T-cell (primary cell): ENCODE measurements around the gene UGT2B10. TPM values are rescaled to one million over a fixed set of nuclear protein-coding genes. Genes with fewer than 3 reads are reported as not detected.

Experiments
- ATAC-seq, 4 experiments: fragments of 200-7000 bp in 3 of 4; fragments of 150-1000 bp in 1 of 4; cut with Tn5 transposase; replicated peaks in 1 of 4; 1 replicate in 3 of 4; 2 replicates in 1 of 4; pipeline ENCODE4 v1.10.0; 2021; ENCODE audit warnings: moderate library complexity in 3 of 4, mild to moderate bottlenecking in 2 of 4, moderate number of reproducible peaks in 1 of 4
- CTCF ChIA-PET, 2 donors: fragments of 300-600 bp; sonication (Branson Sonifier 250); formaldehyde crosslinking; loops; one replicate each; lab custom pipeline; 2022; ENCODE audit warnings: antibody characterized with exemption in 2 of 2; lab: Charles Lee
- POLR2A ChIA-PET, 2 donors: fragments of 300-600 bp; sonication (Branson Sonifier 250); formaldehyde crosslinking; loops; one replicate each; lab custom pipeline; 2022; ENCODE audit warnings: antibody characterized with exemption in 2 of 2; lab: Charles Lee
- DNase-seq, 35 experiments: peaks; one replicate each; pipeline versions ENCODE4 v3.0.0 to v3.0.0-alpha.2; 2013 to 2023
- H3K27ac ChIP-seq: one replicate; pipeline ENCODE4 v1.5.1; 2013; ENCODE audit warnings: low read length
- H3K27me3 ChIP-seq, 2 experiments: replicated peaks in 1 of 2; 1 replicate in 1 of 2; 2 replicates in 1 of 2; pipeline versions ENCODE4 v1.6.1 to v1.7.0; 2013; ENCODE audit warnings: low read length in 1 of 2, mixed read lengths in 1 of 2; ENCODE audit not compliant: control insufficient read depth in 2 of 2, insufficient read depth in 2 of 2; ENCODE audit errors: extremely low read depth in 1 of 2
- H3K36me3 ChIP-seq, 2 donors: 1 replicate in 1 of 2; 2 replicates in 1 of 2; pipeline versions ENCODE4 v1.6.1 to v1.7.0; 2013; ENCODE audit warnings: low read length in 1 of 2; ENCODE audit not compliant: control insufficient read depth in 2 of 2, insufficient read depth in 1 of 2; ENCODE audit errors: extremely low read depth in 1 of 2
- H3K4me1 ChIP-seq, 2 experiments: 1 replicate in 1 of 2; 2 replicates in 1 of 2; pipeline versions ENCODE4 v1.6.1 to v1.7.0; 2013; ENCODE audit warnings: low read length in 2 of 2, mixed read lengths in 1 of 2; ENCODE audit not compliant: insufficient read depth in 2 of 2, control insufficient read depth in 1 of 2; ENCODE audit errors: extremely low read depth in 1 of 2
- H3K4me3 ChIP-seq, 2 donors: 1 replicate in 1 of 2; 2 replicates in 1 of 2; pipeline versions ENCODE4 v1.5.1 to v1.7.0; 2013; ENCODE audit warnings: mild to moderate bottlenecking in 2 of 2, low read length in 1 of 2, moderate library complexity in 1 of 2; ENCODE audit not compliant: control insufficient read depth in 1 of 2; ENCODE audit errors: extremely low read depth in 1 of 2
- H3K9me3 ChIP-seq: 2 replicates; pipeline ENCODE4 v1.7.0; 2013
- H3K27ac Mint-ChIP-seq, 2 donors: one replicate each; pipeline ENCODE4 v1.8.0; 2020 to 2021; ENCODE audit warnings: mild to moderate bottlenecking in 2 of 2, mixed read lengths in 2 of 2
- H3K27me3 Mint-ChIP-seq, 2 donors: one replicate each; pipeline ENCODE4 v1.8.0; 2021 to 2022; ENCODE audit warnings: mixed read lengths in 2 of 2
- H3K36me3 Mint-ChIP-seq: one replicate; pipeline ENCODE4 v1.8.0; 2021; ENCODE audit warnings: mixed read lengths
- H3K4me1 Mint-ChIP-seq, 3 donors: one replicate each; pipeline ENCODE4 v1.8.0; 2020 to 2022; ENCODE audit warnings: mixed read lengths in 3 of 3, mild to moderate bottlenecking in 1 of 3
- H3K4me3 Mint-ChIP-seq, 3 donors: one replicate each; pipeline ENCODE4 v1.8.0; 2020 to 2022; ENCODE audit warnings: mild to moderate bottlenecking in 3 of 3, mixed read lengths in 3 of 3, moderate library complexity in 3 of 3
- H3K9me3 Mint-ChIP-seq, 3 donors: one replicate each; pipeline ENCODE4 v1.8.0; 2020 to 2022; ENCODE audit warnings: mixed read lengths in 3 of 3
- WGBS: methylation state at CpG from one replicate; pipeline ENCODE4 v1.1.5; 2013; ENCODE audit warnings: missing lambda C conversion rate; ENCODE audit not compliant: insufficient coverage; 5-methylcytosine and 5-hydroxymethylcytosine counted together
- total RNA-seq, 35 experiments: library from RNA in 6 of 35; stranded (reverse) in 6 of 35; fragments of 120-200 nt in 1 of 35; gene quantifications; one replicate each; pipeline versions ENCODE4 v1.2.1 to v1.2.4 and lab custom pipeline; 2013 to 2026

UGT2B10 gene
- total RNA-seq, 5 donors from 2014 or later (not counting 1 experiment from before 2014, with no cell fraction given), result 0.16 TPM; not detected in 4

DNA sequence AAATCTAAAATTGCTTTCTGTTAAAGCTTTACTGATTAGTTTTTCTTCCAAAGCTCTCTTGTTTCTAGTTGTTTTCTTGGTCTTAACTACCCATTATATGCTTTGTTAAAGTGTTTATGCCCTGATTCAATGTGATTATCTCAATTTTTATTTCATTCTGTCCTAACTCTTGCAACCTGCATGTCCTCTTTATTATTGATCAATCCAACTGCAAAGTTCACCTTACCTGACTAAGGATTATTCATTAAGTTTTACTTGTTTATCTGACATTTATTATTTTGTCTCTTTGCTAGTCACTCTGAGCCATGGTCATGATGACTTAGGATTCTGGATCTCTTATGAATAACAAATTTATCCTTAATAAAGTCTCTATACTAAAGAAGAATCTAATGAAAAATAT, 15.8 kb downstream of the UGT2B10 start:
- H3K4me1 Mint-ChIP-seq, result no peaks in the 10 kb centered on the region
- no peaks in the 10 kb centered on the region for H3K36me3 Mint-ChIP-seq
- no peak for ATAC-seq

DNA sequence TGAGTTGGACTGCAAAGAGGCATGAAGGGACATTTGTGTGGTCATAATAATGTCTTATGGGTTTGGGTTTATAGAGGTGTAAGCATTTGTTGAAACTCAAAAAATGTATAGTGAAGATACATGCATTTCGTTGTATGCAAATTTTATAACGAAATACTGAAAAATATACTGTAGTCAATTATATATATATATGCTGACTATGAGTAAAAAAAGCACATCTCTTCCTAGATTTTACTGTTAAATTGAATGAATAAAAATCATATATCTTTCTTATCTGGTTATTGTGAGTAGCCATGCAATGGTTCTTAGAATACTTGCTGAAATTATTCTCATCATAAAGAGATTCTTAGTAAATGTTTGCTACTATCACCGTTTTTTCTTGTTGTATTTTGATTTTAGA, 34.5 kb downstream of the UGT2B10 start:
- no peaks in the 10 kb centered on the region for H3K36me3 ChIP-seq
- Mint-ChIP-seq H3K27ac (no peak overlapping the region), H3K36me3 (no peaks in the 10 kb centered on the region), H3K27me3 (peaks cover 0 to 1% of the 10 kb centered on the region in 2 donors), H3K9me3 (peaks cover 0 to 10% (median 3%) of the 10 kb centered on the region in 3 donors), H3K4me1 (no peaks in the 10 kb centered on the region), H3K4me3 (no peak overlapping the region)
- H3K4me3 ChIP-seq, result no peak overlapping the region
- H3K9me3 ChIP-seq, result no peaks in the 10 kb centered on the region
- H3K27me3 ChIP-seq, result no peaks in the 10 kb centered on the region
- POLR2A ChIA-PET, result no interaction called here
- no peaks in the 10 kb centered on the region for H3K4me1 ChIP-seq
- no peak for ATAC-seq
- DNase-seq, result no peak
- CTCF ChIA-PET, result no interaction called here
- no peak overlapping the region for H3K27ac ChIP-seq
- no CpG with 5 or more reads among the region's 3 CpGs for WGBS

More for the DNA sequence above, 15.8 kb downstream of the UGT2B10 start:
- H3K4me1 ChIP-seq, result no peaks in the 10 kb centered on the region
- no peak overlapping the region for H3K4me3 ChIP-seq
- ChIA-PET POLR2A (no interaction called here), CTCF (no interaction called here)
- H3K27ac ChIP-seq, result no peak overlapping the region
- H3K4me3 Mint-ChIP-seq, result no peak overlapping the region
- H3K9me3 Mint-ChIP-seq, result no peaks in the 10 kb centered on the region
- no peaks in the 10 kb centered on the region for H3K36me3 ChIP-seq
- DNase-seq, result no peak
- H3K27me3 Mint-ChIP-seq, result peaks cover 0 to 4% of the 10 kb centered on the region in 2 donors
- H3K27ac Mint-ChIP-seq, result no peak overlapping the region
- no peaks in the 10 kb centered on the region for H3K27me3 ChIP-seq
- H3K9me3 ChIP-seq, result no peaks in the 10 kb centered on the region

- Histone ChIP-seq H3K27me3 (no peaks in the 10 kb centered on the region), H3K4me1 (no peaks in the 10 kb centered on the region), H3K9me3 (no peaks in the 10 kb centered on the region), H3K4me3 (no peak overlapping the region), H3K27ac (no peak overlapping the region), H3K36me3 (no peaks in the 10 kb centered on the region)
- ATAC-seq, result no peak
- no peaks in the 10 kb centered on the region for H3K4me1 Mint-ChIP-seq
- ChIA-PET POLR2A (no interaction called here), CTCF (no interaction called here)
- no peak overlapping the region for H3K4me3 Mint-ChIP-seq
- H3K27ac Mint-ChIP-seq, result no peak overlapping the region
- peaks cover 0 to 1% of the 10 kb centered on the region in 2 donors for H3K27me3 Mint-ChIP-seq
- no peaks in the 10 kb centered on the region for H3K36me3 Mint-ChIP-seq
- WGBS, result no CpG with 5 or more reads among the region's 2 CpGs
- no peak for DNase-seq
- peaks cover 0 to 7% (median 4%) of the 10 kb centered on the region in 3 donors for H3K9me3 Mint-ChIP-seq
Observed at GRCh38 chr4:68855771-68856170, 40.0 kb downstream of the UGT2B10 start.

DNA sequence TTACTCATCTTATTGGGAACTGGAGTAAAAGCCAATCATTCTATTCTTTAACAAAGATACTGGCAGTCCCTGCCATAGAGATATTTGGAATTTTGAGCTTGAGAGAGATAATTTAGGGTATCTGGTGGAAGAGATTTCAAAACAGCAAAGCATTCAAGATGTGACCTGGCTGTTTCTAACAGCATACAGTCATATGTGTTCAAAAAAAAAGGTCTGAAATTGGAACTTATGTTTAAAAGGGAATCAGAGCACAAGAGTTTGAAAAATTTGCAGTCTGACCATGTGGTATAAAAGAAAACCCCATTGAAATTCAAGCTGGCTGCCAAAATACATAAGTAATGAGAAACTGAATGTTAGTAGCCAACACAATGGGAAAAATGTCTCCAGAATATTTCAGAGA, 42.2 kb downstream of the UGT2B10 start:
- Mint-ChIP-seq H3K4me1 (no peaks in the 10 kb centered on the region), H3K4me3 (no peak overlapping the region), H3K36me3 (no peaks in the 10 kb centered on the region), H3K27ac (no peak overlapping the region), H3K27me3 (peaks cover 0 to 1% of the 10 kb centered on the region in 2 donors), H3K9me3 (peaks cover 0 to 7% (median 4%) of the 10 kb centered on the region in 3 donors)
- no peak overlapping the region for H3K27ac ChIP-seq
- H3K4me1 ChIP-seq, result no peaks in the 10 kb centered on the region
- ChIA-PET CTCF (no interaction called here), POLR2A (no interaction called here)
- no peaks in the 10 kb centered on the region for H3K27me3 ChIP-seq
- no peaks in the 10 kb centered on the region for H3K36me3 ChIP-seq
- no peak overlapping the region for H3K4me3 ChIP-seq
- no peaks in the 10 kb centered on the region for H3K9me3 ChIP-seq
- no peak for ATAC-seq
- DNase-seq, result no peak

DNA sequence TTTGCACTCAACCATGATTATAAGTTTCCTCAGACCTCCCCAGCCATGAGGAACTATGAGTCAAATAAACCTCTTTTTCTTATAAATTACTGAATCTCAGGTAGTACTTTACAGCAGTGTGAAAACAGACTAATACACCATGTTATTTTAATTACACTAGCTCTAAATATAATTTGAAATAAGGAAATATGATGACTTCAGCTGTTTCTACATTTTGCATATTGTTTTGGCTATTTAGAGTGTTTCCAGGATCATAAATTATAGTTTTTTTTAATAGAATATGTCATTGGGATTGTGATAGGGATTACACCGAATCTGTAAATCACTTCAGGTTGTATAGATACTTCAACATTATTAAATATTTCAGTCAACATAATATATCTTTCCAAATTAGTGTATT, 43.9 kb downstream of the UGT2B10 start:
- ATAC-seq, result no peak
- Histone ChIP-seq H3K4me1 (no peaks in the 10 kb centered on the region), H3K27me3 (no peaks in the 10 kb centered on the region), H3K9me3 (no peaks in the 10 kb centered on the region), H3K27ac (no peak overlapping the region), H3K36me3 (no peaks in the 10 kb centered on the region), H3K4me3 (no peak overlapping the region)
- ChIA-PET CTCF (no interaction called here), POLR2A (no interaction called here)
- Mint-ChIP-seq H3K36me3 (no peaks in the 10 kb centered on the region), H3K9me3 (peaks cover 0 to 7% (median 4%) of the 10 kb centered on the region in 3 donors), H3K27ac (no peak overlapping the region), H3K4me1 (no peaks in the 10 kb centered on the region), H3K4me3 (no peak overlapping the region), H3K27me3 (no peaks in the 10 kb centered on the region)
- DNase-seq, result no peak
- WGBS, result no CpG with 5 or more reads among the region's 1 CpG

- ChIA-PET CTCF (no interaction called here), POLR2A (no interaction called here)
- Histone ChIP-seq H3K27ac (no peak overlapping the region), H3K27me3 (no peaks in the 10 kb centered on the region), H3K4me1 (no peaks in the 10 kb centered on the region), H3K36me3 (no peaks in the 10 kb centered on the region), H3K9me3 (no peaks in the 10 kb centered on the region), H3K4me3 (no peak overlapping the region)
- no peaks in the 10 kb centered on the region for H3K4me1 Mint-ChIP-seq
- DNase-seq (no peak), ATAC-seq (no peak)
- H3K9me3 Mint-ChIP-seq, result peaks cover 0 to 7% (median 4%) of the 10 kb centered on the region in 3 donors
- H3K36me3 Mint-ChIP-seq, result no peaks in the 10 kb centered on the region
- H3K4me3 Mint-ChIP-seq, result no peak overlapping the region
- no peaks in the 10 kb centered on the region for H3K27me3 Mint-ChIP-seq
- H3K27ac Mint-ChIP-seq, result no peak overlapping the region
Observed at GRCh38 chr4:68861057-68861456, 45.3 kb downstream of the UGT2B10 start.

DNA sequence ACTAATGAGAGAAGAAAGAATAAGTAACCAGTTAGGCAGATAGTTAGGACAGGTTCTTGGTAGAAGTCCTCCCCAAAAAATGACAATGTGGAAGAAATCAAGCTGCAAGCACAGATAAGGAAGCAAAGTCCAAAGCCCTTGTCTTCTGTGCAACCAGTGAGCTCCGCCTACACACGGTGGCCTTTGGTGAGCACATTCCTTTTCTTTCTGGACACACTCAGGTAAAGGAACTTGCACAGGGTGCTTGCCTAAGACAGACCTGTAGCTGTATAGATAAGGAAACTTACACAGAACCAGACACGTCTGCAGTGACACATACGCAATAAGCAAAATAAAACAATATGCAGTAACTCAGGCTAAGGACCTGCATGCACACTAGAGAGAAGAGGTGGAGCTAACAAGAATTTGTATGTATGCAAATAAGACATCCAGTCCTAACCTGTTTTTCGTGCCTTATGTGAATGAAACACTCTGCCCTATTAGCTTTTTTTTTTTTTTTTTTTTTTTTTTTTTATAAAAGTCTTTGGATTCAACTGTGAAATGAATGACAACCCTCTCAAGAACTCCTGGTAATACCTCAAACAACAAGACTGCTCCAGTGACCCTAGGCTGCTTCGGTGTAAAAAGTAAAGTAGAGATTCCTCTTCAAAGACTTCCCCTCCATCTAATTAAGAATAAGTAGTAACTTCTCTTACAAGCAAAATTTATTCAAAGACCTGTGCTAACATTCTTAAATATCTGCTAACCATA, 48.8 kb downstream of the UGT2B10 start:
- Histone ChIP-seq H3K4me1 (no peaks in the 10 kb centered on the region), H3K27ac (no peak overlapping the region), H3K36me3 (no peaks in the 10 kb centered on the region), H3K4me3 (no peak overlapping the region), H3K9me3 (no peaks in the 10 kb centered on the region), H3K27me3 (no peaks in the 10 kb centered on the region)
- no peaks in the 10 kb centered on the region for H3K9me3 Mint-ChIP-seq
- H3K36me3 Mint-ChIP-seq, result no peaks in the 10 kb centered on the region
- ATAC-seq (no peak), DNase-seq (no peak)
- H3K4me1 Mint-ChIP-seq, result no peaks in the 10 kb centered on the region
- H3K27ac Mint-ChIP-seq, result no peak overlapping the region
- ChIA-PET CTCF (no interaction called here), POLR2A (no interaction called here)
- WGBS, result 58% methylated on average over 2 of the region's 6 CpGs
- no peak overlapping the region for H3K4me3 Mint-ChIP-seq
- no peaks in the 10 kb centered on the region for H3K27me3 Mint-ChIP-seq
